Omental fat pad (tissue), 4 donors: ENCODE results near the gene CACNA2D3. TPM values are rescaled to one million over a fixed set of nuclear protein-coding genes. Genes with fewer than 3 reads are reported as not detected.

Experiments
- ATAC-seq: fragments of 150-250 bp; one replicate; pipeline ENCODE4 v1.9.1; 2016; ENCODE audit warnings: mild to moderate bottlenecking, moderate library complexity; ENCODE audit not compliant: low FRiP score
- DNase-seq: peaks from one replicate; pipeline ENCODE4 v3.0.0-alpha.2; 2019; ENCODE audit warnings: low spot score
- CTCF ChIP-seq, 3 donors: fragments of 450-650 bp; IDR thresholded peaks; one replicate each; pipeline ENCODE4 v1.5.1; 2016 to 2017; ENCODE audit warnings: antibody characterized with exemption in 3 of 3, mild to moderate bottlenecking in 3 of 3, moderate library complexity in 2 of 3
- total RNA-seq, 4 donors: library from RNA; depleted of rRNA; stranded (reverse); fragments of >200 nt; gene quantifications; one replicate each; pipeline ENCODE4 v1.1.0, GENCODE V29; 2016

Gene CACNA2D3
- total RNA-seq, 4 donors from 2014 or later = 2.6 to 6.1 (median 4.5) TPM

- no peak for ATAC-seq
- no peak for DNase-seq
- TF ChIP-seq CTCF (IDR thresholded peaks at IDR 0.05) = no peak
Observed at GRCh38 chr3:54783611-54784010, 661.3 kb downstream of the CACNA2D3 start.

- DNase-seq (no peak), ATAC-seq (no peak)
- TF ChIP-seq CTCF (IDR thresholded peaks at IDR 0.05) = no peak
Observed at GRCh38 chr3:54784021-54784420, 661.7 kb downstream of the CACNA2D3 start.

GRCh38 chr3:54785976-54786375 lies 663.6 kb downstream of the CACNA2D3 start:
- no peak for TF ChIP-seq CTCF (IDR thresholded peaks at IDR 0.05)
- DNase-seq (no peak), ATAC-seq (no peak)

GRCh38 chr3:54790051-54790450 lies 667.7 kb downstream of the CACNA2D3 start:
- DNase-seq (no peak), ATAC-seq (no peak)
- TF ChIP-seq CTCF (IDR thresholded peaks at IDR 0.05) = no peak

GRCh38 chr3:54791501-54792156 lies 669.3 kb downstream of the CACNA2D3 start:
- ATAC-seq (no peak), DNase-seq (no peak)
- no peak for TF ChIP-seq CTCF (IDR thresholded peaks at IDR 0.05)

- TF ChIP-seq CTCF (IDR thresholded peaks at IDR 0.05) = no peak
- no peak for DNase-seq
- ATAC-seq = no peak
Observed at GRCh38 chr3:54792584-54792983, 670.2 kb downstream of the CACNA2D3 start.

- ATAC-seq (no peak), DNase-seq (no peak)
- TF ChIP-seq CTCF (IDR thresholded peaks at IDR 0.05) = no peak
Observed at GRCh38 chr3:54793171-54793570, 670.8 kb downstream of the CACNA2D3 start.
